ENCODE data around the gene CCDC86. TPM values are rescaled to one million over a fixed set of nuclear protein-coding genes. Genes with fewer than 3 reads are reported as not detected.

The CCDC86 gene
- total RNA-seq, 4 donors from 2014 or later: 19.2 to 43.8 (median 21.8) TPM

DNA sequence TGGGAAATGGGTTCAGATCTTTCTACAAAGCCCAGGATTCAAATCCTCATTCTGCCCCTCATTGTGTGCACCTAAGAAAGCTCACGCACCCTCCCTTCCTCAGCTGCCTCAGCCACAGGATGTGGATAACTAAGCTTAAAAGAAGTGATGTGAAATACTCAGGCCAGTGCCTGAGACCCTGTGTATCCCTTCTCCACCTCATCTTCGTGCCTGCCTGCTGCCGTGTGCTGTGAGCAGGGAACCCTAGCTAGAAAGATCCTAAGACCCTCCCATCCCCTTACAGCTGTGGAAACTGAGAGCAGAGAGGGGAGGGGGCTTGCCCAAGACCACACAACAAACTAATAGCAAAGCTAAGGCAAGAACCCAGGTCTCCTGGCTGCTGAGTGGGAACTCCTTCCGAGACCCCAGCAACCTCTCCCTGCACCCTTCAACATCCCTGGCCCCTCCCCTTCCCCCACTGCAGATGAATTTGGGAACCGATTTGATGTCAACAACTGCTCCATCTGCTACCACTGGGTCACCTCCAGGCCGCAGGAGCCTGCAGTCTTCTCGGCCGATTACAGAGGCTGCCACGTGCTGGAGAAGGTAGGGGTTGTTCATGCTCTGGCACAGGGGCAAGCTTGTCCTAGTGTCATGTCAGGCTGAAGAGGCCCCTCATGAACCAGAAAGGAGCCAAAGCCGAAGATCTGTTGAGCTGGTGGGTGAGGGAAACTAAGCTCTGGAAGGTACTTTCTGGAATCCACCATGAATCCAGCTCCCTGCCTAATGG, 27.0 kb downstream of the CCDC86 start:
- TF ChIP-seq, protein P1, sequence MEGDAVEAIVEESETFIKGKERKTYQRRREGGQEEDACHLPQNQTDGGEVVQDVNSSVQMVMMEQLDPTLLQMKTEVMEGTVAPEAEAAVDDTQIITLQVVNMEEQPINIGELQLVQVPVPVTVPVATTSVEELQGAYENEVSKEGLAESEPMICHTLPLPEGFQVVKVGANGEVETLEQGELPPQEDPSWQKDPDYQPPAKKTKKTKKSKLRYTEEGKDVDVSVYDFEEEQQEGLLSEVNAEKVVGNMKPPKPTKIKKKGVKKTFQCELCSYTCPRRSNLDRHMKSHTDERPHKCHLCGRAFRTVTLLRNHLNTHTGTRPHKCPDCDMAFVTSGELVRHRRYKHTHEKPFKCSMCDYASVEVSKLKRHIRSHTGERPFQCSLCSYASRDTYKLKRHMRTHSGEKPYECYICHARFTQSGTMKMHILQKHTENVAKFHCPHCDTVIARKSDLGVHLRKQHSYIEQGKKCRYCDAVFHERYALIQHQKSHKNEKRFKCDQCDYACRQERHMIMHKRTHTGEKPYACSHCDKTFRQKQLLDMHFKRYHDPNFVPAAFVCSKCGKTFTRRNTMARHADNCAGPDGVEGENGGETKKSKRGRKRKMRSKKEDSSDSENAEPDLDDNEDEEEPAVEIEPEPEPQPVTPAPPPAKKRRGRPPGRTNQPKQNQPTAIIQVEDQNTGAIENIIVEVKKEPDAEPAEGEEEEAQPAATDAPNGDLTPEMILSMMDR (IDR thresholded peaks at IDR 0.05): no peak
- no peak for TF ChIP-seq POLR2A (IDR thresholded peaks at IDR 0.05)
- no peak overlapping the region for H3K4me3 ChIP-seq (ENCODE audit: low read depth, poor library complexity, severe bottlenecking)
- intact Hi-C loops (cut with DNase I; ENCODE audit: low total_unique reads): no loop called here
- DNase-seq (ENCODE audit: low spot score in 2 of 2): peak in 1 of 2 donors; percentile 72
- 79 to 87% methylated on average over 10 of the region's 10 CpGs for WGBS, 2 donors

DNA sequence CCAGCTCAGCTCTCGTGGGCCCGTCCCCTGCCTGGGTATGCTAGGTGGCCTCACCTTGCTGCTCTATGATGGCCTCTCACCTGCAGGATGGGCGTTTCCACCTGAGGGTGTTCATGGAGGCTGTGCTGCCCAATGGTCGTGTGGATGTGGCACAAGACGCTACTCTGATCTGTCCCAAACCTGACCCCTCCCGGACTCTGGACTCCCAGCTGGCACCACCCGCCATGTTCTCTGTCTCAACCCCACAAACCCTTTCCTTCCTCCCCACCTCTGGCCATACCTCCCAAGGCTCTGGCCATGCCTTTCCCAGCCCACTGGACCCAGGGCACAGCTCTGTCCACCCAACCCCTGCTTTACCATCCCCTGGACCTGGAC, 27.5 kb downstream of the CCDC86 start:
- 92 to 96% methylated on average over 7 of the region's 7 CpGs for WGBS, 2 donors
- intact Hi-C loops (cut with DNase I; ENCODE audit: low total_unique reads): no loop called here
- H3K4me3 ChIP-seq (ENCODE audit: low read depth, poor library complexity, severe bottlenecking): no peak overlapping the region
- no peak for TF ChIP-seq POLR2A (IDR thresholded peaks at IDR 0.05)
- TF ChIP-seq, protein P1 (IDR thresholded peaks at IDR 0.05): no peak
- DNase-seq (ENCODE audit: low spot score in 2 of 2): peak in 1 of 2 donors; percentile 57

DNA sequence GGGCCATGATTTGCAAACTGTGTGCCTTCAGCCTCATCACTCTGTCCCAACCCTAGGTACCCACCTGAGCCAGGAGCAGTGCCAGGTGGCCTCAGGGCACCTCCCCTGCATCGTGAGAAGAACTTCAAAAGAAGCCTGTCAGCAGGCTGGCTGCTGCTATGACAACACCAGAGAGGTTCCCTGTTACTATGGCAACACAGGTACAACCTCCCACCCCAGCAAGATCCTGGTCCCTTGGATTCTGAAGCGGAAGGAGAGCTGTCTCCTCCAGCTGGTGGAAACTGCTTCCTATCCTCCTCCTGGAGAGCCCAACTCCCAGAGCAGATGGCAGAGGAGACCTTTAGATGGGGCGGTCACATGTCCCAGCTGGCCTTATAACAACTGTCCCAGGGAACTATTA, 28.4 kb downstream of the CCDC86 start:
- TF ChIP-seq, protein P1 (IDR thresholded peaks at IDR 0.05): no peak
- TF ChIP-seq POLR2A (IDR thresholded peaks at IDR 0.05): no peak
- peak in 1 of 2 donors; percentile 58 for DNase-seq (ENCODE audit: low spot score in 2 of 2)
- H3K4me3 ChIP-seq (ENCODE audit: low read depth, poor library complexity, severe bottlenecking): no peak overlapping the region
- intact Hi-C loops (cut with DNase I; ENCODE audit: low total_unique reads): no loop called here
- 57 to 71% methylated on average over 3 of the region's 3 CpGs for WGBS, 2 donors

DNA sequence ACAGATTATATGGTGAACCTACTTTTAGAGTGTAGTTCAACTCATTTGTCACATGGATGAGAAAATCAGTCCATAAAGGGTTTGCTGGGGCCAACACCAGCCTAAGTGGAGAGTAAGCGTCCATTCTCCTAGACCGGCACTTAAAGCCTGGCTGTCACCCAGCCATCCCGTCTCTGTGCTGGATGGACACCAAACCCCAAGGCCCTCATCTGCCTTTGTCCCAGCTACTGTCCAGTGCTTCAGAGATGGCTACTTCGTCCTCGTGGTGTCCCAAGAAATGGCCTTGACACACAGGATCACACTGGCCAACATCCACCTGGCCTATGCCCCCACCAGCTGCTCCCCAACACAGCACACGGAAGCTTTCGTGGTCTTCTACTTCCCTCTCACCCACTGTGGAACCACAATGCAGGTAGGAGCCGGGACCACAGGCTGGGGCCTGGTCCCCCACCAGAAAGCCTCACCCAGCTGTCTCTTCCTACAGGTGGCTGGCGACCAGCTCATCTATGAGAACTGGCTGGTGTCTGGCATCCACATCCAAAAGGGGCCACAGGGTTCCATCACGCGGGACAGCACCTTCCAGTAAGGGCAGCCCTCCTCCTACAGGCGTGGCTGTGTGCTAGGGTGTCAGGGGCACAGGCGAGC, 28.9 kb downstream of the CCDC86 start:
- no peak overlapping the region for H3K4me3 ChIP-seq (ENCODE audit: low read depth, poor library complexity, severe bottlenecking)
- DNase-seq (ENCODE audit: low spot score in 2 of 2): no peak
- WGBS, 2 donors: 82 to 83% methylated on average over 12 to 13 of the region's 13 CpGs
- TF ChIP-seq, protein P1 (IDR thresholded peaks at IDR 0.05): no peak
- no peak for TF ChIP-seq POLR2A (IDR thresholded peaks at IDR 0.05)
- intact Hi-C loops (cut with DNase I; ENCODE audit: low total_unique reads): no loop called here

DNA sequence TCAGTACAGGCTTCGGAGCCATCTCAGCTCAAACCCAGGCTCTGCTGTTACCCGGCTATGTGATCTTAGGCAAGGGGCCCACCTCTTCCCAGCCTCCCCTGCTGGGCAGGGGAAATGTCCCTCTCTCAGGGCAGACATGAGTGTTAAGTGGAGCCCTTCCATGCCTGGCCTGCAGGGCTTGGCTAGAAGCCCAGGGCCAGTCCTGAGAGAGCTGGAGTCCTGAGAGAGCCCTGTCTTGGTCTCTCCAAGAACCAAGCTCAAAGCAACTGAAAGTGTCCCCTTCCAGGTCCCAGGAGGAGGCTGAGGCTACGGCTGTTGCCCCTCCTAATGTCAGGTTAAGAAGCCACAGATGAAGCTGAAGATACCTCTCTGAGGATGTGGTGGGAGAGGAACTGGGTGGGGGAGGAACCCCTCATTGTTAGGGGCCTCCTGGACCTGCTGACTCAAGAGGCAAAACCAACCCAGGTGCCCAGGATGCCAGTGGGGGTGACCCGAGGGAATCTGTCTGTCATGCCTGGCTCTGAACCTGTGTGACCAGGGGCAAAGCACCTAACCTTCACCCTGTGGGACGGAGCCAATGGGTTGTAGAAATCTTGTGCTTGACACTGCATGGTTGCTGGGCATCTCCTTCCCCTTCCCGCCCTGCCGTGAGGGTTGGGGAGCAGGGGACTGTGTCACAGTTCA, 29.6 kb downstream of the CCDC86 start:
- TF ChIP-seq, protein P1 (IDR thresholded peaks at IDR 0.05): no peak
- TF ChIP-seq POLR2A (IDR thresholded peaks at IDR 0.05): no peak
- intact Hi-C loops (cut with DNase I; ENCODE audit: low total_unique reads): no loop called here
- DNase-seq (ENCODE audit: low spot score in 2 of 2): peak in 1 of 2 donors; percentile 82
- 84 to 85% methylated on average over 6 to 7 of the region's 7 CpGs for WGBS, 2 donors
- no peak overlapping the region for H3K4me3 ChIP-seq (ENCODE audit: low read depth, poor library complexity, severe bottlenecking)
